Measurements from ENCODE around the gene RPL7A. TPM values are rescaled to one million over a fixed set of nuclear protein-coding genes. Genes with fewer than 3 reads are reported as not detected.

RPL7A gene
- total RNA-seq, 2 experiments from 2014 or later: 2,867 to 2,961 TPM

- intact Hi-C loops (cut with micrococcal nuclease; ENCODE audit: unreplicated experiment): no loop called here
- H3K9me3 ChIP-seq (ENCODE audit: low read length): no peaks in the 10 kb centered on the region
- H3K9me2 ChIP-seq (ENCODE audit: insufficient read depth, low read length): no peaks in the 10 kb centered on the region
- no peak overlapping the region for H3K27ac ChIP-seq (ENCODE audit: low read depth, low read length, poor library complexity, severe bottlenecking)
- BruUV-seq (replicated peaks): no TSS peak
- H3K4me1 ChIP-seq (ENCODE audit: insufficient read depth, low read length, poor library complexity, severe bottlenecking): no peaks in the 10 kb centered on the region
- no peak overlapping the region for H3K4me3 ChIP-seq (ENCODE audit: low read depth, low read length, poor library complexity, severe bottlenecking)
- CTCF ChIA-PET (ENCODE audit: unreplicated experiment): no interaction called here
- no peaks in the 10 kb centered on the region for H3K36me3 ChIP-seq (ENCODE audit: insufficient read depth, low read length)
- no peaks in the 10 kb centered on the region for H4K20me1 ChIP-seq (ENCODE audit: insufficient read depth, low read length)
- POLR2A ChIA-PET: no interaction called here
- no peak overlapping the region for H2AFZ ChIP-seq (ENCODE audit: low read length)
- no peak for TF ChIP-seq EZH2phosphoT487 (IDR thresholded peaks at IDR 0.05; ENCODE audit: borderline replicate concordance, low read depth, low read length)
- TF ChIP-seq, protein P1, sequence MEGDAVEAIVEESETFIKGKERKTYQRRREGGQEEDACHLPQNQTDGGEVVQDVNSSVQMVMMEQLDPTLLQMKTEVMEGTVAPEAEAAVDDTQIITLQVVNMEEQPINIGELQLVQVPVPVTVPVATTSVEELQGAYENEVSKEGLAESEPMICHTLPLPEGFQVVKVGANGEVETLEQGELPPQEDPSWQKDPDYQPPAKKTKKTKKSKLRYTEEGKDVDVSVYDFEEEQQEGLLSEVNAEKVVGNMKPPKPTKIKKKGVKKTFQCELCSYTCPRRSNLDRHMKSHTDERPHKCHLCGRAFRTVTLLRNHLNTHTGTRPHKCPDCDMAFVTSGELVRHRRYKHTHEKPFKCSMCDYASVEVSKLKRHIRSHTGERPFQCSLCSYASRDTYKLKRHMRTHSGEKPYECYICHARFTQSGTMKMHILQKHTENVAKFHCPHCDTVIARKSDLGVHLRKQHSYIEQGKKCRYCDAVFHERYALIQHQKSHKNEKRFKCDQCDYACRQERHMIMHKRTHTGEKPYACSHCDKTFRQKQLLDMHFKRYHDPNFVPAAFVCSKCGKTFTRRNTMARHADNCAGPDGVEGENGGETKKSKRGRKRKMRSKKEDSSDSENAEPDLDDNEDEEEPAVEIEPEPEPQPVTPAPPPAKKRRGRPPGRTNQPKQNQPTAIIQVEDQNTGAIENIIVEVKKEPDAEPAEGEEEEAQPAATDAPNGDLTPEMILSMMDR (conservative IDR thresholded peaks at IDR 0.05; ENCODE audit: low read length): peak; percentile 54
- DNase-seq (ENCODE audit: low spot score): no peak
- H3K4me2 ChIP-seq (ENCODE audit: low read length): no peak overlapping the region
- H3K79me2 ChIP-seq (ENCODE audit: insufficient read depth, low read depth, low read length): no peaks in the 10 kb centered on the region
Measured at GRCh38 chr9:133396952-133397351, 48.9 kb downstream of the RPL7A start.

- Histone ChIP-seq H3K79me2 (ENCODE audit: insufficient read depth, low read depth, low read length) (no peaks in the 10 kb centered on the region), H3K4me1 (ENCODE audit: insufficient read depth, low read length, poor library complexity, severe bottlenecking) (no peaks in the 10 kb centered on the region), H3K4me2 (ENCODE audit: low read length) (no peak overlapping the region), H3K9me2 (ENCODE audit: insufficient read depth, low read length) (no peaks in the 10 kb centered on the region), H3K36me3 (ENCODE audit: insufficient read depth, low read length) (no peaks in the 10 kb centered on the region), H3K4me3 (ENCODE audit: low read depth, low read length, poor library complexity, severe bottlenecking) (no peak overlapping the region), H2AFZ (ENCODE audit: low read length) (no peak overlapping the region), H3K9me3 (ENCODE audit: low read length) (no peaks in the 10 kb centered on the region), H4K20me1 (ENCODE audit: insufficient read depth, low read length) (no peaks in the 10 kb centered on the region), H3K27ac (ENCODE audit: low read depth, low read length, poor library complexity, severe bottlenecking) (no peak overlapping the region)
- no TSS peak for BruUV-seq (replicated peaks)
- intact Hi-C loops (cut with micrococcal nuclease; ENCODE audit: unreplicated experiment): no loop called here
- TF ChIP-seq, protein P1 (conservative IDR thresholded peaks at IDR 0.05; ENCODE audit: low read length): no peak
- TF ChIP-seq EZH2phosphoT487 (IDR thresholded peaks at IDR 0.05; ENCODE audit: borderline replicate concordance, low read depth, low read length): no peak
- DNase-seq (ENCODE audit: low spot score): no peak
- ChIA-PET POLR2A (no interaction called here), CTCF (ENCODE audit: unreplicated experiment) (no interaction called here)
Measured at GRCh38 chr9:133397370-133397769, 49.4 kb downstream of the RPL7A start.

DNA sequence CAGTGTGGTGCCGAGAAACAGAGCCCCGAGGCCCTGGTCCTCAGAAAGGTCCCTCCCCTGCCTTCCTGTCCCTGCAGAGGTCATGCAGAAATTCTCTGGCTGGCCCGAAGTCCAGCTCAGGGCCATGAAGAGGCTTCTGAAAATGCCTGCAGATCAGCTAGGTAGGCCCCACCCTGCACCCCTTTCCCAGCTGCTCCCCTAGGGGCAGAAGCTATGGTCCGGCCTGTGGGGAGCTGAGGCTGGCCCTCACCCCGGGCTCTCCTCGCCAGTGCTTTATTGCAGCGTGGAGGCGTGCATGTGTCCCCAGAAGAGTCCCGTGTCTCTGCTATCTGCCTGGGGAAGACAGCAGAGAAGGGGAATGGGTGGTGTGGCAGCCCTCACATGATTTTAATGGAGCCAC, 49.9 kb downstream of the RPL7A start:
- Histone ChIP-seq H3K4me2 (ENCODE audit: low read length) (no peak overlapping the region), H3K9me3 (ENCODE audit: low read length) (no peaks in the 10 kb centered on the region), H3K4me1 (ENCODE audit: insufficient read depth, low read length, poor library complexity, severe bottlenecking) (no peaks in the 10 kb centered on the region), H4K20me1 (ENCODE audit: insufficient read depth, low read length) (no peaks in the 10 kb centered on the region), H2AFZ (ENCODE audit: low read length) (no peak overlapping the region), H3K27ac (ENCODE audit: low read depth, low read length, poor library complexity, severe bottlenecking) (no peak overlapping the region), H3K4me3 (ENCODE audit: low read depth, low read length, poor library complexity, severe bottlenecking) (no peak overlapping the region), H3K36me3 (ENCODE audit: insufficient read depth, low read length) (0 out of 2 replicates have a peak, but pooled peaks cover 5% of the 10 kb centered on the region), H3K9me2 (ENCODE audit: insufficient read depth, low read length) (no peaks in the 10 kb centered on the region), H3K79me2 (ENCODE audit: insufficient read depth, low read depth, low read length) (no peaks in the 10 kb centered on the region)
- BruUV-seq (replicated peaks): no TSS peak
- CTCF ChIA-PET (ENCODE audit: unreplicated experiment): no interaction called here
- POLR2A ChIA-PET: no interaction called here
- no peak for DNase-seq (ENCODE audit: low spot score)
- TF ChIP-seq, protein P1 (conservative IDR thresholded peaks at IDR 0.05; ENCODE audit: low read length): no peak
- TF ChIP-seq EZH2phosphoT487 (IDR thresholded peaks at IDR 0.05; ENCODE audit: borderline replicate concordance, low read depth, low read length): no peak
- intact Hi-C loops (cut with micrococcal nuclease; ENCODE audit: unreplicated experiment): no loop called here

Measured in OCI-LY7 (cell line).